GM06990 (cell line): ENCODE measurements around the gene PDE1A.

Experiments used
- DNase-seq: peaks from one replicate; pipeline ENCODE4 v3.0.0-alpha.2; 2011; ENCODE audit not compliant: insufficient read length; ENCODE audit errors: extremely low read depth
- H3K27me3 ChIP-seq: replicated peaks from 2 replicates; pipeline ENCODE4 v1.6.0; 2011; ENCODE audit warnings: low read length; ENCODE audit not compliant: control insufficient read depth, insufficient read depth
- H3K36me3 ChIP-seq: 2 replicates; pipeline ENCODE4 v1.5.1; 2011; ENCODE audit warnings: low read length; ENCODE audit not compliant: control insufficient read depth, insufficient read depth
- H3K4me3 ChIP-seq: replicated peaks from 2 replicates; pipeline ENCODE4 v1.5.1; 2011; ENCODE audit warnings: low read depth, mild to moderate bottlenecking, control low read depth, low read length
- CTCF ChIP-seq: IDR thresholded peaks from 2 replicates; pipeline ENCODE4 v1.5.1; 2011; ENCODE audit warnings: low read length, control low read depth, mild to moderate bottlenecking, inconsistent platforms; ENCODE audit not compliant: insufficient read depth, poor library complexity, severe bottlenecking

PDE1A gene

GRCh38 chr2:182444170-182444569, 17.3 kb upstream of the PDE1A start:
- Histone ChIP-seq H3K27me3 (no peaks in the 10 kb centered on the region), H3K4me3 (no peak overlapping the region), H3K36me3 (no peaks in the 10 kb centered on the region)
- TF ChIP-seq CTCF, result no peak
- no peak for DNase-seq

- TF ChIP-seq CTCF, result no peak
- H3K4me3 ChIP-seq, result no peak overlapping the region
- H3K36me3 ChIP-seq, result no peaks in the 10 kb centered on the region
- H3K27me3 ChIP-seq, result no peaks in the 10 kb centered on the region
- no peak for DNase-seq
Observed at GRCh38 chr2:182436252-182436651, 9.4 kb upstream of the PDE1A start.

- Histone ChIP-seq H3K27me3 (no peaks in the 10 kb centered on the region), H3K4me3 (no peak overlapping the region), H3K36me3 (no peaks in the 10 kb centered on the region)
- no peak for DNase-seq
- no peak for TF ChIP-seq CTCF
Observed at GRCh38 chr2:182435754-182436153, 8.9 kb upstream of the PDE1A start.

GRCh38 chr2:182432051-182432450, 5.2 kb upstream of the PDE1A start:
- H3K27me3 ChIP-seq, result no peaks in the 10 kb centered on the region
- no peak for TF ChIP-seq CTCF
- H3K36me3 ChIP-seq, result no peaks in the 10 kb centered on the region
- no peak for DNase-seq
- H3K4me3 ChIP-seq, result no peak overlapping the region

- no peak for TF ChIP-seq CTCF
Observed at GRCh38 chr2:182428476-182428875, 1.6 kb upstream of the PDE1A start.

More at GRCh38 chr2:182428476-182428875, 1.6 kb upstream of the PDE1A start:
- Histone ChIP-seq H3K4me3 (no peak overlapping the region), H3K27me3 (no peaks in the 10 kb centered on the region; the same call in 1 of the 2 replicates), H3K36me3 (no peaks in the 10 kb centered on the region)
- no peak for DNase-seq
